Upper lobe of right lung (tissue), 1 donor: ENCODE results near the gene NSMCE3. TPM values are rescaled to one million over a fixed set of nuclear protein-coding genes. Genes with fewer than 3 reads are reported as not detected.

Experiments used
- ATAC-seq: fragments of 200-7000 bp; cut with Tn5 transposase; one replicate; pipeline ENCODE4 v1.9.1; 2020; ENCODE audit warnings: mild to moderate bottlenecking, moderate library complexity
- DNase-seq: peaks from one replicate; pipeline ENCODE4 v3.0.0-alpha.2; 2020
- H3K27ac ChIP-seq: fragments of 200-600 bp; one replicate; pipeline ENCODE4 v1.8.0; 2022
- H3K27me3 ChIP-seq: fragments of 200-600 bp; one replicate; pipeline ENCODE4 v1.8.0; 2022; ENCODE audit warnings: mild to moderate bottlenecking
- H3K36me3 ChIP-seq: fragments of 200-600 bp; one replicate; pipeline ENCODE4 v1.8.0; 2022
- H3K4me1 ChIP-seq: fragments of 200-600 bp; one replicate; pipeline ENCODE4 v1.8.0; 2022
- H3K4me3 ChIP-seq: fragments of 200-600 bp; one replicate; pipeline ENCODE4 v1.8.0; 2022; ENCODE audit warnings: mild to moderate bottlenecking
- H3K9me3 ChIP-seq: fragments of 200-600 bp; one replicate; pipeline ENCODE4 v1.8.0; 2022
- CTCF ChIP-seq: fragments of 200-600 bp; IDR thresholded peaks from one replicate; pipeline ENCODE4 v1.8.0; 2022; ENCODE audit warnings: antibody characterized with exemption
- intact Hi-C: fragments of 100-400 bp; cut with DNase I; formaldehyde crosslinking; loops from one replicate; pipeline ENCODE4 v1.11.0; 2022
- total RNA-seq: library from RNA; stranded (reverse); fragmentation: NEBNext Ultra II Directional; extraction: Animal tissue kit (Norgen Biotek cat#: 25700); gene quantifications from one replicate; pipeline ENCODE4 v1.2.1, GENCODE V29; 2021
- donor health status: DM: no; HTN: yes; CAD: no; lungs with severe emphysema.

The NSMCE3 gene
- total RNA-seq, 1 donor from 2014 or later, result 6.7 TPM

- Histone ChIP-seq H3K27me3 (no peaks in the 10 kb centered on the region), H3K4me1 (no peaks in the 10 kb centered on the region), H3K36me3 (no peaks in the 10 kb centered on the region), H3K4me3 (no peak overlapping the region), H3K9me3 (no peaks in the 10 kb centered on the region), H3K27ac (no peak overlapping the region)
- intact Hi-C loops, result no loop called here
- no peak for TF ChIP-seq CTCF
- ATAC-seq, result no peak
- DNase-seq, result no peak
Observed at GRCh38 chr15:29242456-29243242, 27.0 kb downstream of the NSMCE3 start.

- Histone ChIP-seq H3K36me3 (no peaks in the 10 kb centered on the region), H3K4me1 (no peaks in the 10 kb centered on the region), H3K4me3 (no peak overlapping the region), H3K27ac (no peak overlapping the region), H3K27me3 (no peaks in the 10 kb centered on the region), H3K9me3 (no peaks in the 10 kb centered on the region)
- no peak for TF ChIP-seq CTCF
- ATAC-seq (no peak), DNase-seq (no peak)
- intact Hi-C loops, result no loop called here
Observed at GRCh38 chr15:29241207-29241606, 28.4 kb downstream of the NSMCE3 start.

GRCh38 chr15:29239395-29239794 is 30.2 kb downstream of the NSMCE3 start:
- intact Hi-C loops, result no loop called here
- no peak for ATAC-seq

GRCh38 chr15:29233566-29233965 is 36.1 kb downstream of the NSMCE3 start:
- Histone ChIP-seq H3K36me3 (no peaks in the 10 kb centered on the region), H3K9me3 (no peaks in the 10 kb centered on the region), H3K27ac (no peak overlapping the region), H3K4me1 (no peaks in the 10 kb centered on the region), H3K4me3 (no peak overlapping the region), H3K27me3 (no peaks in the 10 kb centered on the region)
- intact Hi-C loops, result no loop called here
- no peak for DNase-seq
- TF ChIP-seq CTCF, result no peak
- no peak for ATAC-seq

More at GRCh38 chr15:29239395-29239794, 30.2 kb downstream of the NSMCE3 start:
- no peak for TF ChIP-seq CTCF
- Histone ChIP-seq H3K27me3 (no peaks in the 10 kb centered on the region), H3K27ac (no peak overlapping the region), H3K9me3 (no peaks in the 10 kb centered on the region), H3K36me3 (no peaks in the 10 kb centered on the region), H3K4me3 (no peak overlapping the region), H3K4me1 (no peaks in the 10 kb centered on the region)
- no peak for DNase-seq

GRCh38 chr15:29226436-29227208 is 43.0 kb downstream of the NSMCE3 start:
- DNase-seq (no peak), ATAC-seq (no peak)
- no peaks in the 10 kb centered on the region for H3K4me1 ChIP-seq
- no peaks in the 10 kb centered on the region for H3K27me3 ChIP-seq
- TF ChIP-seq CTCF, result no peak
- intact Hi-C loops, result no loop called here
- no peaks in the 10 kb centered on the region for H3K9me3 ChIP-seq
- no peak overlapping the region for H3K27ac ChIP-seq
- H3K4me3 ChIP-seq, result no peak overlapping the region
- no peaks in the 10 kb centered on the region for H3K36me3 ChIP-seq
